Activated CD8-positive, alpha-beta memory T cell treated with anti-CD3 and anti-CD28 coated beads, Interleukin-2, amount 50 U/mL, for 48 hours (primary cell): ENCODE data around the gene ATP6V1F.

ENCODE experiments used
- DNase-seq: peaks from one replicate; pipeline ENCODE4 v3.0.0-alpha.2; 2020

ATP6V1F gene

GRCh38 chr7:128869944-128870285, 7.3 kb downstream of the ATP6V1F start:
- no peak for DNase-seq

- DNase-seq: no peak
Observed at GRCh38 chr7:128871050-128871449, 8.4 kb downstream of the ATP6V1F start.

- DNase-seq: no peak
Observed at GRCh38 chr7:128872394-128872824, 9.8 kb downstream of the ATP6V1F start.

GRCh38 chr7:128873234-128873633, 10.6 kb downstream of the ATP6V1F start:
- DNase-seq: no peak

- DNase-seq: no peak
Observed at GRCh38 chr7:128874140-128875031, 11.7 kb downstream of the ATP6V1F start.

- DNase-seq: no peak
Observed at GRCh38 chr7:128875523-128875948, 12.9 kb downstream of the ATP6V1F start.

- DNase-seq: no peak
Observed at GRCh38 chr7:128876127-128876526, 13.5 kb downstream of the ATP6V1F start.

- no peak for DNase-seq
Observed at GRCh38 chr7:128876586-128876977, 13.9 kb downstream of the ATP6V1F start.

GRCh38 chr7:128876978-128877755, 14.5 kb downstream of the ATP6V1F start:
- no peak for DNase-seq

GRCh38 chr7:128877756-128878120, 15.1 kb downstream of the ATP6V1F start:
- DNase-seq: no peak

GRCh38 chr7:128878226-128879105, 15.8 kb downstream of the ATP6V1F start:
- DNase-seq: no peak

- DNase-seq: no peak
Observed at GRCh38 chr7:128879461-128879938, 16.8 kb downstream of the ATP6V1F start.

- DNase-seq: no peak
Observed at GRCh38 chr7:128879939-128880746, 17.5 kb downstream of the ATP6V1F start.

GRCh38 chr7:128880791-128881457, 18.3 kb downstream of the ATP6V1F start:
- no peak for DNase-seq

- DNase-seq: no peak
Observed at GRCh38 chr7:128881458-128882125, 18.9 kb downstream of the ATP6V1F start.

GRCh38 chr7:128882134-128882533, 19.5 kb downstream of the ATP6V1F start:
- no peak for DNase-seq

GRCh38 chr7:128883622-128884448, 21.2 kb downstream of the ATP6V1F start:
- DNase-seq: peak; percentile 99

- no peak for DNase-seq
Observed at GRCh38 chr7:128884561-128885369, 22.1 kb downstream of the ATP6V1F start.
